GM12872 (cell line): ENCODE results near the gene SLC3A2.

ENCODE experiments used
- TF ChIP-seq, protein P1 (sequence below): IDR thresholded peaks from 3 replicates; pipeline ENCODE4 v1.5.1; 2011; ENCODE audit warnings: low read depth, mild to moderate bottlenecking, low read length, moderate library complexity; ENCODE audit not compliant: insufficient read depth

The SLC3A2 gene

DNA sequence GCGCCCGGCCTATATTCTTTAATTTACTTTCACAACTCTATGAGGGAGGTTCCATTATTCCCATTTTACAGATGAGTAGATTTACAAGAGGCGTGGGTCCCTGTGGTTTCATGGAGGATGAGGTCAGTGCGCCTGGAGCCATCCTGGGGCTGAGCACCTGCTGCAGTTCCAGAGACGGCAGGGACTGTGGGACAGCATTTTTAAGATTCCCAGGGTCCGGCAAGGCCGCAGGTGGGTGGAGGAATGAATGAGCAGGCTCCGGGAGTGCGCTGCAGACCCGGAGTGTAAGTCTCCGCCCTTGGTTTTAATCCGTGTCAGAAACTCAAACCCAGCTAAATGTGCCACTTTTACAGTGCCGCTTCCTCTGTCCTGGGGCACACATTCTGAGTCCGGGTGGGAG is 44.6 kb downstream of the SLC3A2 start:
- TF ChIP-seq, protein P1, sequence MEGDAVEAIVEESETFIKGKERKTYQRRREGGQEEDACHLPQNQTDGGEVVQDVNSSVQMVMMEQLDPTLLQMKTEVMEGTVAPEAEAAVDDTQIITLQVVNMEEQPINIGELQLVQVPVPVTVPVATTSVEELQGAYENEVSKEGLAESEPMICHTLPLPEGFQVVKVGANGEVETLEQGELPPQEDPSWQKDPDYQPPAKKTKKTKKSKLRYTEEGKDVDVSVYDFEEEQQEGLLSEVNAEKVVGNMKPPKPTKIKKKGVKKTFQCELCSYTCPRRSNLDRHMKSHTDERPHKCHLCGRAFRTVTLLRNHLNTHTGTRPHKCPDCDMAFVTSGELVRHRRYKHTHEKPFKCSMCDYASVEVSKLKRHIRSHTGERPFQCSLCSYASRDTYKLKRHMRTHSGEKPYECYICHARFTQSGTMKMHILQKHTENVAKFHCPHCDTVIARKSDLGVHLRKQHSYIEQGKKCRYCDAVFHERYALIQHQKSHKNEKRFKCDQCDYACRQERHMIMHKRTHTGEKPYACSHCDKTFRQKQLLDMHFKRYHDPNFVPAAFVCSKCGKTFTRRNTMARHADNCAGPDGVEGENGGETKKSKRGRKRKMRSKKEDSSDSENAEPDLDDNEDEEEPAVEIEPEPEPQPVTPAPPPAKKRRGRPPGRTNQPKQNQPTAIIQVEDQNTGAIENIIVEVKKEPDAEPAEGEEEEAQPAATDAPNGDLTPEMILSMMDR: no peak

DNA sequence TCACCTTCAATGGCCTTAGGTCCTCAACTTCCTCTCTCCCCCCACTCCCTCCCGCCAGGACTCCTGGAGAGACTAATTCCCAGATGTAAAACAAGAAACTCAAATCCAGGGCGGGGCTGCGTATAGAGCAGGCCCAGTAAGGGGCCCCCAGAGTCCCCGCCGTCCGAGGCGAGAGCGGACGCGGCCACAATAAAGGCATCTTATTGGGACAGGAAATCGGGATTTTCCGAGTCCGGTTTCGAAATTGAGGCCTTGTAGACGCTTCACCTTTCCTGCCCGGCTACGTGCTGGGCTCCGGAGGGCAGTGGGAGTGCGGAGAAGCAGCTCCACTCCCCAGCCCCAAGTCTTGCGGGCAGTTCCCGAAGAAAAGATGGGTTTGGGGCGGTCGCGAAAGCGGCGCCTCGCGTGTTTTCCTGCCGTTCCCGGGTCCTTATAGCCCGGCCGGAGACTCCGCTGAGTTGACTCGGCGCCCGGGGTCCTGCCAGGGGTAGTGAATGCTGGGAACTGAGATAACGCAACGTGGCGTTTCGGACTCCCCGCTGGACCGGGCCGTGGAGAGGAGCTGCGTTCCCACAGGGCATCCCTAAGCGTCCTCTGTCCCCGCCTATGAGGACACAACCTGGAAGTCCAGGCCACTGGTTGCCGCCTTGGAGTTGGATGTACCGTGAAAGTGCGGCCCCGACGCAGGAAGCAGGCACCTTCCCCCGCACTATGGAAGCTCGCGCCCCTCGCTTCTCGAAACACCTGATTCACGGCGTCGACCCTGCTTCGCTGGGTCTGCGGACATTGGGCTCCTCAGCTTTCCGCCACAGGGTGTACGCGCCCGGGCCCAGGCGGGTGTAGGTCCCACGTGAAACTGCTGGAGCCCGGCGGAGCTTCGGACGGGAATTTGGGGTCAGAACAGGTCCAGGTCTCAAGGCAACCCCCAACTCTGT is 45.3 kb downstream of the SLC3A2 start:
- TF ChIP-seq, protein P1: no peak

DNA sequence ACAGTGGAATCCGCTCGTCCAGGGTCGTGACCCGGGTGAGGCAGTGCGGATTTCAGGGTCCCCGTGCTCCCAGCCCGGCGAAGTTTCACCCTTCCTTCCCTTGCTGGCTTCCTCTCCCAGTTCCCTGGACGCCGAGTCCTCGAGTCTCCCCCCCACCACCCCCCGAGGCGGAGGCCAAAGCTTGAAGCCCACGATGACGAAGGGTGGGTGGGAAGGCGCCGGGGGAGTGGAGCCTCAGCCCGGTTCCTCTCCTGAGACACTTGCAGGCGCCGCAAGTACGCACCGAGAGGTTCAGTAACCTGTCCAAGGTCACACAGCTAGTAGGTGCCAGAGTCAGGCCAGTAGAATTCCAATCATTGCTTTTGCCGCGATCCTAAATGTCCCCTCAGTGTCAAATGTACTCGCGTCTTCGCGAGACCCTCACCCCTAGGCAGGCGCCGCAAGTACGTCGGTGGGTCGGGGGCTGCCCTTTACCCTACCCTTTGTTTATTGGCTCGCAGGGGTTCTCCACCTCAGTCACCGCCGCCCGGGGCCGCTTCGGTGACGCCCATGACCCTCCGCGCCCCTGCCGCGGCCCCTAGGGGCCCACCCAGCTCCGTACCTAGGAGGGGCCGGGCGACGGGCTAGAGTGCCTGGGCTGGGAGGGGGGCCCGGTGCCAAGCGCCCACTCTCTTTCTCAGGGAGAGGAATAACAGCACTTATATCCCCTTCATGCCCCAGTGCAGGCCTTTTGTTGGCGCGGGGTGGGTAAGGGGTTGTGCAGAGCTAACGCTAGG is 46.2 kb downstream of the SLC3A2 start:
- TF ChIP-seq, protein P1: no peak

DNA sequence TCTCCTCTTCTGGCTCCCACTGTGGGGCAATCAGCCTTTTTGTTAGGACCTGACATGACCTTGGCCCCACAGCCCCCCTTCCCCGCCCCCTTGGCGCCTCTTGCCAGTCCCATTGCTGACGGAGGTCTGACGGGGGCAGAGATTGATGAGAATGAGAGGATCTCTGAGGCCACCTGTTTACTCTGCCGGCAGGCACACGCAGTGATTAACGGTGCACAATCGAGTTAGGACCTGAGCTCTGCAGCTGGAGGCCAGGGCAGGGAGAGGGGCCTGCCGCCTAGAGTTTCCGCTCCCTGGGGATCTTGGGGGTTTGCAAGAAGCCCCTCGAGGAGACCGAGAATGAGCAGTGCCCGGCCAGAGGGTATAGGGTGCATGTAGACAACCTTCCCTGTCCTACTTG is 47.3 kb downstream of the SLC3A2 start:
- TF ChIP-seq, protein P1: no peak

DNA sequence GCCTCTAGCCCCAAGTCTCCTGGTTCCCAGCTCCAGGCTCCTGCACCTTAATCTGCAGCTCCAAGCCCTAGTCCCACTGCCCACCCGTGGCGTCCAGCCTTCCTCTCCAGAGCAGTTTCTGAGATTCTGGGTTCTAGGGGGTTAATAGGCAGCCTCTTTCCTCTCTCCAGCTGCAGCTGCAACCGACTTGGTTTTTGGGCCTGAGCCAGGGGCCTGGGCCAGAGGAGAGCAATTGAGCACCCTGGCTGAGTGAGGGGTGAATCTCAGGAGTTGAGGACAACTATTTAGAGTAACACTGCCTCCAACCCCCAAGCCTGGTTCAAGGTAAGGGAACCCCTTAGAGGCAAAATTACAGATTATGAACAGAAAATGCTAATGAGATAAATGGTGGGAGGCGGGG is 49.5 kb downstream of the SLC3A2 start:
- TF ChIP-seq, protein P1: no peak

DNA sequence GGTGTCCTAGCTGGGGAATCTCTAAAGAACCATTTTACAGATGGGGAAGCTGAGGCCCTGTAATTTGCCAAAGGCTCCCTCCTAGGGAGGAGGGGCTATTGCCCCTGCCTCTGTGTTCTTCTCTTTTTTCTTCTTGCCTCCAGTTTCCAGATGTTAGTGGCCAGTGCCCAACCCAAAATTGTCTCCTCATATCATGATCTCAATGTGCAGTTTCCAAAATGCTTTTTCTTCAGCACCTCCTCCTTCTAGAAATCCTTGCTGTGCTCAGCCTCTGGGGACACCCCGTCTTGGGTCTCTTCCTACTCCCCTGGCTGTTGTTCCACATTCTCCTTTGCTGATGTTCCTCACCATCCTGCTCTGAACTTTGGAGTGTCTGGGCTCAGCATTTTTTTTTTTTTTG is 50.0 kb downstream of the SLC3A2 start:
- TF ChIP-seq, protein P1: no peak

DNA sequence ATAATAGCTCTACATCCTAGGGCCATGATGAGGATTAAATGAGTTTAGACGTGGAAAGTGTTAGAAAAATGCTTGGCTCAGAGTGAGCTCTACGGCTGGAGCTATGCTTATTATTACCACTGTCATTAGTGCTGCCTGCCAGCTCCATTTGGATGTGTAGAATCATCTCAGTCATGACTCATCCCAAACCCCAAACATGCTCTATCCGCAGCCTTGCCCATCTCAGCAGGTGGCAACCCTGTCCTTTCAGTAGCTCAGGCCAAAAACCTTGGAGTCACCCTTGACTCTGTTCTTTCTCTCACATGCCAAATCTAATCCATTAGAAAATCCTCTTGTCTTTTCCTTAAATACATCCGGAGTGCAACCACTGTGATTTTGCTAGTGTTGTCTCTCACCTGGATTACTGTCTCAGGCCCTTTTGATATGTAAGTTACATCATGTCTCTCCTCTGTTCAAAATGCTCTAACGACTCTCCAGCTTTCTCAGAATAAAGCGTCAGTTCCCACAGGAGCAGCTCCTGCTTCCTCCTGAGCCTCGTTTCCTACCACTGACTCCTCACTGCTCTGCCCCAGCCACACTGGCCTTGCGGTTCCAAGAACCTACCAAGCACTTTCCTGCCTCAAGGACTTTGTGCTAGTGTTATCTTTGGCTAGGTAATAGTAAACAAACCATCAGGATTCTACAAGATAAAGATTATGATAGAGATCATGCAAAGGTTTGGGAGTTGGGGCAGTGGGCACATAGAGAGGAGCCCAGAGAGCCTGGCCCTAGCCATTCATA is 51.0 kb downstream of the SLC3A2 start:
- TF ChIP-seq, protein P1: no peak
